H1 (cell line): ENCODE results near the gene GABRR3. TPM values are rescaled to one million over a fixed set of nuclear protein-coding genes. Genes with fewer than 3 reads are reported as not detected.

Source experiments
- CTCF ChIA-PET: fragments of 300-600 bp; sonication (Branson Sonifier 250); formaldehyde crosslinking; loops from one replicate; lab custom pipeline; 2021; ENCODE audit not compliant: partially characterized antibody; lab: Charles Lee
- POLR2A ChIA-PET: fragments of 300-600 bp; sonication (Branson Sonifier 250); formaldehyde crosslinking; loops from one replicate; lab custom pipeline; 2021; ENCODE audit warnings: inconsistent platforms; ENCODE audit not compliant: partially characterized antibody; lab: Charles Lee
- DNase-seq, 2 experiments: peaks; one replicate each; pipeline versions ENCODE4 v3.0.0 to v3.0.0-alpha.2; 2010 to 2022; ENCODE audit warnings: low spot score in 2 of 2, low read depth in 1 of 2, mixed read lengths in 1 of 2
- FAIRE-seq: peaks from 2 replicates; lab custom pipeline; 2011; peaks lifted over from hg19 to GRCh38; lab: Jason Lieb, UNC
- H2AFZ ChIP-seq: 2 replicates; pipeline ENCODE4 v1.8.1; 2012; ENCODE audit warnings: low read length, inconsistent platforms
- H2AK5ac ChIP-seq: 2 replicates; pipeline ENCODE4 v1.6.1; 2013; ENCODE audit warnings: low read depth, low read length
- H2BK120ac ChIP-seq: replicated peaks from 2 replicates; pipeline ENCODE3; 2013; ENCODE audit warnings: low read depth, low read length, inconsistent platforms
- H2BK12ac ChIP-seq: 2 replicates; pipeline ENCODE4 v1.6.1; 2013; ENCODE audit warnings: low read depth, low read length
- H2BK15ac ChIP-seq: 2 replicates; pipeline ENCODE4 v1.6.1; 2013; ENCODE audit warnings: low read length
- H2BK20ac ChIP-seq: 2 replicates; pipeline ENCODE4 v1.6.1; 2013; ENCODE audit warnings: low read length
- H2BK5ac ChIP-seq: 2 replicates; pipeline ENCODE4 v1.6.1; 2013; ENCODE audit warnings: low read depth, low read length
- H3K14ac ChIP-seq: 2 replicates; pipeline ENCODE4 v1.6.1; 2013; ENCODE audit warnings: inconsistent platforms; ENCODE audit not compliant: insufficient read length
- H3K18ac ChIP-seq: 2 replicates; pipeline ENCODE4 v1.6.1; 2013; ENCODE audit warnings: low read length; ENCODE audit errors: extremely low read depth
- H3K23ac ChIP-seq: 2 replicates; pipeline ENCODE4 v1.6.1; 2013; ENCODE audit warnings: inconsistent platforms; ENCODE audit not compliant: insufficient read length
- H3K23me2 ChIP-seq: 2 replicates; pipeline ENCODE4 v1.6.1; 2013; ENCODE audit warnings: low read depth, low read length
- H3K27ac ChIP-seq: 2 replicates; pipeline ENCODE4 v1.6.1; 2011; ENCODE audit warnings: low read depth, low read length, inconsistent platforms
- H3K27me3 ChIP-seq, 4 experiments: replicated peaks in 1 of 4; 1 replicate in 1 of 4; 2 replicates in 3 of 4; pipeline versions ENCODE4 v1.6.1 to v1.8.1; 2011 to 2013; ENCODE audit warnings: low read length in 3 of 4, mild to moderate bottlenecking in 3 of 4, inconsistent platforms in 2 of 4, mixed read lengths in 2 of 4, moderate library complexity in 1 of 4; ENCODE audit not compliant: control insufficient read depth in 3 of 4, insufficient read depth in 3 of 4; ENCODE audit errors: extremely low read depth in 1 of 4
- H3K36me3 ChIP-seq, 4 experiments: 2 replicates each; pipeline versions ENCODE4 v1.6.1 to v1.8.1; 2011 to 2013; ENCODE audit warnings: mild to moderate bottlenecking in 4 of 4, low read length in 3 of 4, moderate library complexity in 2 of 4, control low read depth in 1 of 4, inconsistent platforms in 1 of 4; ENCODE audit not compliant: insufficient read depth in 4 of 4, control insufficient read depth in 2 of 4
- H3K4ac ChIP-seq: replicated peaks from 2 replicates; pipeline ENCODE3; 2013; ENCODE audit warnings: low read length, low read depth, mixed read lengths, inconsistent platforms; ENCODE audit not compliant: insufficient read length
- H3K4me1 ChIP-seq, 4 experiments: replicated peaks in 1 of 4; 1 replicate in 1 of 4; 2 replicates in 3 of 4; pipeline versions ENCODE4 v1.6.1 to v1.8.1; 2011 to 2013; ENCODE audit warnings: low read length in 3 of 4, inconsistent platforms in 2 of 4, mixed read lengths in 1 of 4; ENCODE audit not compliant: insufficient read depth in 4 of 4, control insufficient read depth in 3 of 4
- H3K4me2 ChIP-seq, 2 experiments: 2 replicates each; pipeline versions ENCODE4 v1.6.1 to v1.8.1; 2011 to 2013; ENCODE audit warnings: low read depth in 2 of 2, low read length in 2 of 2, control low read depth in 1 of 2, inconsistent platforms in 1 of 2, mild to moderate bottlenecking in 1 of 2; ENCODE audit not compliant: insufficient read depth in 1 of 2
- H3K4me3 ChIP-seq, 4 experiments: fragments of 200-600, 300-600 bp in 1 of 4; sonication (generic), shearing (Covaris generic), sonication (Bioruptor Twin) in 1 of 4; 2 replicates each; pipeline versions ENCODE4 v1.5.1 to v1.8.1; 2011 to 2016; ENCODE audit warnings: low read length in 4 of 4, low read depth in 3 of 4, control low read depth in 2 of 4, inconsistent platforms in 2 of 4, mild to moderate bottlenecking in 2 of 4, mixed read lengths in 1 of 4, moderate library complexity in 1 of 4; ENCODE audit not compliant: insufficient read depth in 2 of 4; ENCODE audit errors: extremely low read depth in 1 of 4
- H3K56ac ChIP-seq: replicated peaks from 2 replicates; pipeline ENCODE3; 2013; ENCODE audit warnings: low read depth, mild to moderate bottlenecking, mixed read lengths, low read length, inconsistent platforms; ENCODE audit not compliant: insufficient read length
- H3K79me1 ChIP-seq: 2 replicates; pipeline ENCODE4 v1.6.1; 2013; ENCODE audit warnings: low read depth, low read length, control low read depth
- H3K79me2 ChIP-seq, 2 experiments: 2 replicates each; pipeline versions ENCODE4 v1.6.1 to v1.8.1; 2012 to 2013; ENCODE audit warnings: low read length in 2 of 2, mild to moderate bottlenecking in 2 of 2, inconsistent platforms in 1 of 2; ENCODE audit not compliant: insufficient read depth in 2 of 2, control insufficient read depth in 1 of 2
- H3K9ac ChIP-seq, 4 experiments: replicated peaks in 1 of 4; 1 replicate in 1 of 4; 2 replicates in 3 of 4; pipeline versions ENCODE4 v1.6.1 to v1.8.1; 2011 to 2013; ENCODE audit warnings: low read depth in 3 of 4, low read length in 3 of 4, control low read depth in 2 of 4, mild to moderate bottlenecking in 2 of 4, moderate library complexity in 2 of 4, inconsistent platforms in 1 of 4; ENCODE audit errors: extremely low read depth in 1 of 4
- H3K9me3 ChIP-seq, 2 experiments: 2 replicates each; pipeline versions ENCODE4 v1.6.1 to v1.8.1; 2012 to 2013; ENCODE audit warnings: mild to moderate bottlenecking in 2 of 2, moderate library complexity in 2 of 2, control low read depth in 1 of 2, inconsistent platforms in 1 of 2, low read depth in 1 of 2, low read length in 1 of 2, mixed read lengths in 1 of 2; ENCODE audit not compliant: insufficient read depth in 2 of 2
- H4K20me1 ChIP-seq, 2 experiments: replicated peaks in 1 of 2; 2 replicates each; pipeline versions ENCODE3 to v1.8.1; 2011 to 2013; ENCODE audit warnings: inconsistent platforms in 2 of 2, low read length in 2 of 2, mild to moderate bottlenecking in 1 of 2; ENCODE audit not compliant: insufficient read depth in 2 of 2, control insufficient read depth in 1 of 2
- H4K5ac ChIP-seq: 2 replicates; pipeline ENCODE4 v1.6.1; 2013; ENCODE audit warnings: low read length, low read depth, mixed read lengths, inconsistent platforms; ENCODE audit not compliant: insufficient read length
- H4K8ac ChIP-seq: 2 replicates; pipeline ENCODE4 v1.8.0; 2013; ENCODE audit warnings: mild to moderate bottlenecking, moderate library complexity, low read length, inconsistent platforms; ENCODE audit not compliant: insufficient read depth; ENCODE audit errors: extremely low read depth
- H4K91ac ChIP-seq: replicated peaks from 2 replicates; pipeline ENCODE3; 2013; ENCODE audit warnings: low read length, mixed read lengths, inconsistent platforms; ENCODE audit not compliant: insufficient read length
- BACH1 ChIP-seq: IDR thresholded peaks from 2 replicates; pipeline ENCODE4 v1.6.1; 2012; ENCODE audit warnings: low read length, improper control_type of control experiment
- JUND ChIP-seq: IDR thresholded peaks from 2 replicates; pipeline ENCODE4 v1.6.1; 2011; ENCODE audit warnings: mild to moderate bottlenecking, improper control_type of control experiment, low read length
- NRF1 ChIP-seq: IDR thresholded peaks from 2 replicates; pipeline ENCODE4 v1.6.1; 2011; ENCODE audit warnings: mild to moderate bottlenecking, low read depth, low read length, improper control_type of control experiment
- POU5F1 ChIP-seq: IDR thresholded peaks from 2 replicates; pipeline ENCODE4 v1.6.1; 2011; ENCODE audit warnings: low read depth, mild to moderate bottlenecking, low read length, moderate library complexity
- SP2 ChIP-seq: IDR thresholded peaks from 2 replicates; pipeline ENCODE4 v1.6.1; 2012; ENCODE audit warnings: mild to moderate bottlenecking, low read length, inconsistent platforms
- SUZ12 ChIP-seq: fragments of 200-600 bp; sonication (generic); IDR thresholded peaks from 2 replicates; pipeline ENCODE4 v1.6.1; 2012; ENCODE audit warnings: mild to moderate bottlenecking, inconsistent platforms, low read length, moderate library complexity, mixed read lengths
- ZNF274 ChIP-seq: IDR thresholded peaks from 2 replicates; pipeline ENCODE4 v1.7.0; 2012; ENCODE audit warnings: low read length, borderline replicate concordance; ENCODE audit errors: extremely low read depth
- WGBS, 2 experiments: shearing (Covaris generic) in 1 of 2; methylation state at CpG; one replicate each; pipeline versions ENCODE4 v1.1.6 to v1.1.7; 2013 to 2015; ENCODE audit warnings: low lambda C conversion rate in 2 of 2, mixed read lengths in 2 of 2, inconsistent platforms in 1 of 2, low coverage in 1 of 2, missing lambda C conversion rate in 1 of 2; ENCODE audit not compliant: insufficient replicate concordance in 2 of 2, insufficient coverage in 1 of 2, insufficient read length in 1 of 2; ENCODE audit errors: extremely low coverage in 1 of 2, missing lambda C conversion rate in 1 of 2; 5-methylcytosine and 5-hydroxymethylcytosine counted together
- polyA plus RNA-seq, 7 experiments: library from polyadenylated mRNA; depleted of rRNA in 3 of 7; stranded (reverse) in 5 of 7; unstranded in 2 of 7; fragments of >200 nt in 5 of 7; fragments of 200-250 nt in 2 of 7; gene quantifications; 1 replicate in 5 of 7; 2 replicates in 1 of 7; 4 replicates in 1 of 7; pipeline versions ENCODE4 v1.2.1 to v1.2.3, GENCODE V29; 2011 to 2013; ENCODE audit warnings: missing spikeins in 2 of 7, mixed read lengths in 2 of 7
- total RNA-seq: library from RNA; stranded (reverse); fragmentation: NEBNext Ultra II Directional; extraction: Animal tissue kit (Norgen Biotek cat#: 25700); gene quantifications from 2 replicates; pipeline ENCODE4 v1.2.1, GENCODE V29; 2021

The GABRR3 gene
- total and polyA plus RNA-seq, 2 of the 8 experiments (the other 6 are each of a cell fraction or from before 2014, with no cell fraction given), result not detected

DNA sequence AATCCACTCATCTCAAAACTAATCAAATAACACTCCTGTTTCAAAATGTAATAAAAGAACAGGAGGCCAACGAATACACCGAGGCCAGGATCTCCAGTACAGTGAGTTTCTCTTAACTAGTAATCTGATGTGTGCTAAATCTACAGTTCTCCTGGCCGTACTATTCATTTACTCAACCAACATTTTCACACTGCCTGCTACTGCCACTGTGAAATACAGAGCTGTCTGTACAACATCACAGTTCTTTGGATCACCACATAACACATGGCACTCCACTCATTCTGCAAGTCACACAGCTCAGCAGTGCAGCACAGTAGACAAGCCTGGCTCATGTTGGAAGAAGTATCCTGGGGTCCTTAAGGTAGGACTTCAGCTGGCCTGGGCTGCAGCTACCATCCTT, 84.8 kb downstream of the GABRR3 start:
- Histone ChIP-seq H2BK5ac (no peak overlapping the region), H3K79me1 (no peaks in the 10 kb centered on the region), H3K9ac (no peak overlapping the region), H2BK120ac (no peak overlapping the region), H3K36me3 (peaks cover 0 to 13% (median under 1%) of the 10 kb centered on the region in 4 experiments; a peak in 2 of 8 replicates), H4K5ac (no peak overlapping the region), H3K79me2 (no peaks in the 10 kb centered on the region), H3K23ac (no peak overlapping the region), H4K8ac (no peak overlapping the region), H3K27me3 (no peaks in the 10 kb centered on the region), H2BK15ac (no peak overlapping the region), H3K4me2 (no peak overlapping the region), H3K4me1 (no peaks in the 10 kb centered on the region), H3K4ac (no peak overlapping the region), H4K20me1 (no peaks in the 10 kb centered on the region), H3K27ac (no peak overlapping the region), H3K23me2 (no peaks in the 10 kb centered on the region), H2AFZ (no peak overlapping the region), H3K56ac (no peak overlapping the region), H2AK5ac (no peak overlapping the region), H2BK12ac (no peak overlapping the region), H4K91ac (no peak overlapping the region), H3K18ac (no peak overlapping the region), H3K9me3 (no peaks in the 10 kb centered on the region), H2BK20ac (no peak overlapping the region), H3K14ac (no peak overlapping the region), H3K4me3 (no peak overlapping the region)
- POLR2A ChIA-PET, result no interaction called here
- CTCF ChIA-PET, result interaction anchor here (0.6 to 2.0 kb wide), 10 partner anchors 9 to 326 kb away, joined by 3 to 6 read pairs (median 4); no protein-coding TSS in a partner anchor
- TF ChIP-seq POU5F1, result no peak
- no peak for TF ChIP-seq JUND
- TF ChIP-seq SUZ12, result no peak
- no peak for TF ChIP-seq SP2
- no peak for TF ChIP-seq BACH1
- TF ChIP-seq ZNF274, result no peak
- TF ChIP-seq NRF1, result no peak
- FAIRE-seq (no peak), DNase-seq (no peak)
- 90% methylated on average over 3 of the region's 3 CpGs; no CpG with 5 or more reads in 1 of the 2 experiments for WGBS, 2 experiments
